Activated CD4-positive, alpha-beta T cell treated with anti-CD3 and anti-CD28 coated beads for 36 hours (primary cell): ENCODE results near the gene USP11. TPM values are rescaled to one million over a fixed set of nuclear protein-coding genes. Genes with fewer than 3 reads are reported as not detected.
A peak's percentile ranks its signal among the peaks of the same experiment; 100 is the strongest.
"Not testable (repeated sequence)": the region's sequence is repeated elsewhere in the genome, so short reads cannot be mapped to it uniquely, and the experiment has no call there.

ENCODE experiments used
- ATAC-seq: fragments of 200-7000 bp; cut with Tn5 transposase; one replicate; pipeline ENCODE4 v1.10.0; 2021; ENCODE audit warnings: mild to moderate bottlenecking, moderate library complexity
- CTCF ChIA-PET: fragments of 350-600 bp; sonication (Branson Sonifier 250); formaldehyde crosslinking; loops from one replicate; lab custom pipeline; 2021; ENCODE audit warnings: antibody characterized with exemption; lab: Charles Lee
- POLR2A ChIA-PET: fragments of 350-600 bp; sonication (Branson Sonifier 250); formaldehyde crosslinking; loops from one replicate; lab custom pipeline; 2021; ENCODE audit warnings: antibody characterized with exemption, inconsistent platforms; lab: Charles Lee
- DNase-seq: peaks from one replicate; pipeline ENCODE4 v3.0.0-alpha.2; 2020
- H3K27ac Mint-ChIP-seq: one replicate; pipeline ENCODE4 v1.8.0; 2021; ENCODE audit warnings: mixed read lengths
- H3K27me3 Mint-ChIP-seq: one replicate; pipeline ENCODE4 v1.8.0; 2021; ENCODE audit warnings: mixed read lengths
- H3K36me3 Mint-ChIP-seq: one replicate; pipeline ENCODE4 v1.8.0; 2021; ENCODE audit warnings: low read depth, mixed read lengths
- H3K4me1 Mint-ChIP-seq: one replicate; pipeline ENCODE4 v1.8.0; 2021; ENCODE audit warnings: mixed read lengths
- H3K4me3 Mint-ChIP-seq: one replicate; pipeline ENCODE4 v1.8.0; 2021; ENCODE audit warnings: mild to moderate bottlenecking, moderate library complexity, mixed read lengths
- H3K9me3 Mint-ChIP-seq: one replicate; pipeline ENCODE4 v1.8.0; 2021; ENCODE audit warnings: low read depth, mixed read lengths
- intact Hi-C, 2 experiments: fragments of 100-400 bp; cut with DNase I in 1 of 2; cut with micrococcal nuclease in 1 of 2; formaldehyde crosslinking; loops; one replicate each; pipeline versions ENCODE4 v1.14.2 to v1.15.1; 2022 to 2024; cut with DNase I, micrococcal nuclease
- total RNA-seq, 2 experiments: library from RNA; stranded (reverse); gene quantifications; one replicate each; pipeline ENCODE4 v1.2.3, GENCODE V29; 2021

USP11 gene
- total RNA-seq, 2 experiments from 2014 or later: 19.2 to 21.1 TPM

GRCh38 chrX:47248576-47248975 is 15.8 kb downstream of the USP11 start:
- Mint-ChIP-seq H3K9me3 (no peaks in the 10 kb centered on the region), H3K27ac (no peak overlapping the region), H3K27me3 (no peaks in the 10 kb centered on the region), H3K4me1 (peaks cover 19% of the 10 kb centered on the region), H3K36me3 (peaks cover 9% of the 10 kb centered on the region), H3K4me3 (no peak overlapping the region)
- no peak for DNase-seq
- ChIA-PET CTCF (no interaction called here), POLR2A (no interaction called here)
- intact Hi-C loops: no loop called here
- no peak for ATAC-seq

DNA sequence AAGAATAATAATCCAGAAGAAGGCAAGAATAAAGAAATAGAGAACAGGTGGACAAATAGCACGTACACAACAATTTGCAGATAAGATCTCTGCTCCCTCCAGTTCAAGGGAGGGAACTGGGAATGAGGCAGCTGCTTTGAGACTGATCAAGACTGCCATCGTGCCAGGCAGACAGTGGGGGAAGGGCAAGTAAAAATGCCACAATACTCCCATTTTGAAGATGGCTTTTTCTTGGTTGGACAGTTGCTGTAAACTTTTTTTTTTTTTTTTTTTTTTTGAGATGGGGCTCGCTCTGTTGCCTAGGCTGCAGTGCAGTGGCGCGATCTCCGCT is 17.2 kb downstream of the USP11 start:
- peaks cover 9% of the 10 kb centered on the region for H3K36me3 Mint-ChIP-seq
- DNase-seq (no peak), ATAC-seq (no peak)
- intact Hi-C loops: no loop called here
- no peaks in the 10 kb centered on the region for H3K27me3 Mint-ChIP-seq
- CTCF ChIA-PET: interaction anchor here (0.8 kb wide), 1 partner anchor 24 kb away, joined by 3 read pairs; no protein-coding TSS in a partner anchor
- peak overlapping the region; percentile 47 for H3K27ac Mint-ChIP-seq
- H3K4me3 Mint-ChIP-seq: no peak overlapping the region
- POLR2A ChIA-PET: interaction anchor here (1.2 kb wide), 1 partner anchor 17 kb away, joined by 4 read pairs; the partner anchor contains the start of gene USP11
- no peaks in the 10 kb centered on the region for H3K9me3 Mint-ChIP-seq
- H3K4me1 Mint-ChIP-seq: peaks cover 19% of the 10 kb centered on the region

- POLR2A ChIA-PET: interaction anchor here (0.6 kb wide), 1 partner anchor 336 kb away, joined by 5 read pairs; no protein-coding TSS in a partner anchor
- CTCF ChIA-PET, H3K27ac Mint-ChIP-seq, DNase-seq, intact Hi-C loops, H3K4me3 Mint-ChIP-seq, H3K27me3 Mint-ChIP-seq, H3K9me3 Mint-ChIP-seq, ATAC-seq, H3K36me3 Mint-ChIP-seq, H3K4me1 Mint-ChIP-seq: not testable (repeated sequence)
Measured at GRCh38 chrX:47257620-47258019, 24.8 kb downstream of the USP11 start.

DNA sequence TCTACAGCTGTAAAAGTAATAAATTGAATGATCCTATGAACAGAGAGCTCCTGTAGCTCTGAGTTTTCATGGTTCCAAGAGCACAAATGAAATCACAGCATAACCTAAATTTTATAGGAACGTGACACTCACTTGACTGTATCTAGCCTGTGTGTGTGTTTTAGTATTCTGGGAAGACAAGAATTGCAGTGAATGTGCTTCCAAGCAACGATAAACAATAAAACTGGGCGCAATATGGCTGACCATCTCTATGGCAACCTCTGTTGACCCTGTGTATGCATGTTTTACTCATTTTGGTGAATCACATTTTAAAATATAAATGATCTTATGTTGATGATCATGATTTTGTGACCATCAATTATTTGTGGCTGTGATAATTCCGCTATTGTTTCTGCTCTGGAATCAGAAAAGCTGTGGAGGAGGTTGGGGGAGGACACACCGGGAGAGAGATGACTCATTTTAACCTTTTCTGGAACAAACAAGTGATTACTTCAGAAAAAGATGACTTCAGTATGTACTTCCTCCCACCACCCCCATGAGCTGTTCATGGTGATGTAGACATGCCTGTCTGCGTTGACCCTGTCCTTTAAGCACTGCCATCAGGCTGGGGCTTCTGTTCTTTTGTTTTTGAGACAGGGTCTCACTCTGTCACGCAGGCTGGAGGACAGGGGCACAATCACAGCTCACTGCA is 31.8 kb downstream of the USP11 start:
- Mint-ChIP-seq H3K27ac (peak overlapping the region; percentile 55), H3K4me1 (peaks cover 12% of the 10 kb centered on the region), H3K9me3 (no peaks in the 10 kb centered on the region), H3K27me3 (no peaks in the 10 kb centered on the region), H3K4me3 (no peak overlapping the region), H3K36me3 (no peaks in the 10 kb centered on the region)
- peak; percentile 39 for DNase-seq
- ChIA-PET CTCF (no interaction called here), POLR2A (no interaction called here)
- intact Hi-C loops: loop anchor here in 1 of 2 experiments (1.0 kb wide), 1 partner anchor 15 kb away; no protein-coding TSS in a partner anchor
- peak; percentile 87 for ATAC-seq

DNA sequence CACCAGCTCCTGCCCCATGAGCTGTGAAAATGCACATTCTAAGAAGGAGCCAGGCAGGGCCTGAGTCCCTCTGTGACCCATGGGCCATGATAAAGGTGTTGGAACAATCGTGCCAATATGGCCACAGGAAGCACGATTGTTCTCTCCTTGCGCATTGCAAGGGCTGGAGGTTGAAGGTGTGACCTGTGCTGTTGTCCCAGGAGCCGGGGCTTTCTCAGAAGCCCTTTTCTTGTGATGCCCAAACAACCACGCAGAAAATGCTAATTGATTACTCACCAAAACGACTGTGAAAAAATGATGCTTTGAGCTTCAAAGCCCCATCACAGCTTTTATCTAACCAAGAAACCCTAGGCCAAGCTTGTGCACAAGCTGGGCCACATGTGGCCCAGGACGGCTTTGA is 33.8 kb downstream of the USP11 start:
- H3K4me3 Mint-ChIP-seq: no peak overlapping the region
- intact Hi-C loops: no loop called here
- ATAC-seq: peak; percentile 45

DNA sequence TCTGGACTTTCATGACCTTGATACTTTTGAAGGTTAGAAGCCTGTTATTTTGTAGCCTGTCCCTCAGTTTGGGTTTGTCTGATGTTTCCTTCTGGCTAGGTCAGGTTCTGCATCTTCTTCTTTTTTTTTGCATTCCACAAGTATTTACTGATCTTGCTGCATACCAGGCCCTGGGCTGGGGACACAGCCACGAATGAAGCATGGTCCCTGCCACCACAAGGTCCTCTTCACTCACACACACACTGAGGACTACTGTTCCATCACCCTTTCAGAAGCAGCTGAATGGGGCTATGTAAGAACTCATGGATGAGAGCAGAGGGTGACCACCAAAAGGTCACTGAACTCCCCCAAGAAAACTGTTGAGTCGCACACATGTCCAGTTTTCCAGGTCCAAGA is 39.2 kb downstream of the USP11 start:
- intact Hi-C loops: no loop called here
- ChIA-PET CTCF (no interaction called here), POLR2A (no interaction called here)
- Mint-ChIP-seq H3K27me3 (no peaks in the 10 kb centered on the region), H3K9me3 (no peaks in the 10 kb centered on the region), H3K27ac (no peak overlapping the region), H3K4me3 (no peak overlapping the region), H3K4me1 (peaks cover 1% of the 10 kb centered on the region), H3K36me3 (no peaks in the 10 kb centered on the region)
- no peak for ATAC-seq
- no peak for DNase-seq

More for the DNA sequence above, 33.8 kb downstream of the USP11 start:
- no peaks in the 10 kb centered on the region for H3K9me3 Mint-ChIP-seq
- peaks cover 12% of the 10 kb centered on the region for H3K4me1 Mint-ChIP-seq
- ChIA-PET CTCF (interaction anchor here (0.6 kb wide), 1 partner anchor 266 kb away, joined by 3 read pairs; no protein-coding TSS in a partner anchor), POLR2A (no interaction called here)
- peak overlapping the region; percentile 31 for H3K27ac Mint-ChIP-seq
- DNase-seq: no peak
- no peaks in the 10 kb centered on the region for H3K36me3 Mint-ChIP-seq
- H3K27me3 Mint-ChIP-seq: no peaks in the 10 kb centered on the region

- no peaks in the 10 kb centered on the region for H3K4me1 Mint-ChIP-seq
- no peaks in the 10 kb centered on the region for H3K27me3 Mint-ChIP-seq
- ChIA-PET POLR2A (no interaction called here), CTCF (interaction anchor here (0.5 to 0.7 kb wide), 2 partner anchors 24 to 129 kb away, joined by 3 read pairs; no protein-coding TSS in a partner anchor)
- no peak for ATAC-seq
- no peaks in the 10 kb centered on the region for H3K36me3 Mint-ChIP-seq
- no peak for DNase-seq
- no peak overlapping the region for H3K4me3 Mint-ChIP-seq
- intact Hi-C loops: no loop called here
- no peaks in the 10 kb centered on the region for H3K9me3 Mint-ChIP-seq
- H3K27ac Mint-ChIP-seq: no peak overlapping the region
Measured at GRCh38 chrX:47273011-47273730, 40.4 kb downstream of the USP11 start.

- Mint-ChIP-seq H3K4me1 (no peaks in the 10 kb centered on the region), H3K9me3 (no peaks in the 10 kb centered on the region), H3K36me3 (no peaks in the 10 kb centered on the region), H3K27ac (no peak overlapping the region), H3K27me3 (no peaks in the 10 kb centered on the region), H3K4me3 (no peak overlapping the region)
- ChIA-PET POLR2A (no interaction called here), CTCF (no interaction called here)
- DNase-seq (no peak), ATAC-seq (no peak)
- intact Hi-C loops: no loop called here
Measured at GRCh38 chrX:47278691-47279090, 45.9 kb downstream of the USP11 start.

DNA sequence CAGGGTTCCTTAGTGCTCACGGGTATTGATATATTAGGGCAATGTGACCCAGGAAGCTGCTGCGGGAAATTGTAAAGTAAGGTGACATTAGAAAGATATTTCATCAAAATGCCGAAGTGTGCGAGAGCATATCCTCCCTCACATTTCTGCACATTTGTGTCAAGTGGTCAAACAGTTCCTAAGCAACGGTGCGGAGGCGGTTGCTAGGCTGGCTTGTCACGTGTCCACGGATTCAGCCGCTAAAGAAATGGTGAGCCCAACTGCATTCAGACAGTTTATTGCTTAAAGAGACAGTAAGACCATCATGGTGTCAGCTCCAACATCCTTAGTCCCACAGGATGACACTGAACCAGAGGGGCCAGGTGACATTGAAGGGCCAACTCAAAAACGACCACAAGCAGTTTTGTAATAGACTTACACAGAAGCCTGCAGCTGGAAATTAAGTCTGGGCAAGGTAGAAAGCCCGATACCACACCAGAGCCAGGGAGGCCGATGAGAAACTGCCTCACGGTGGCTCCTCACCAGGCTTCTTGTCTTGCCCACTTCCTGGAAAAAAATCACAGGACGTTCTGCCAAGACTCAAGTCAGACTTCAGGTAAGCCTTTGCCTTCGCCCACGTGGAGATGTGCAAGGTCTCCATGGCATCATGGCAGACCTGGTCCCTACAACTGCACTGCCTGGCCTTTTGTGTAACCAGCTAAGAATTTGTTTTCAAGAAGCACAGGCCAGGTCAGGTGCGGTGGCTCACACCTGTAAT is 50.4 kb downstream of the USP11 start:
- H3K36me3 Mint-ChIP-seq: no peaks in the 10 kb centered on the region
- POLR2A ChIA-PET: no interaction called here
- H3K4me1 Mint-ChIP-seq: peaks cover 5% of the 10 kb centered on the region
- intact Hi-C loops: no loop called here
- ATAC-seq (no peak), DNase-seq (peak; percentile 11)
- H3K27me3 Mint-ChIP-seq: no peaks in the 10 kb centered on the region
- no peak overlapping the region for H3K4me3 Mint-ChIP-seq
- no peak overlapping the region for H3K27ac Mint-ChIP-seq
- H3K9me3 Mint-ChIP-seq: no peaks in the 10 kb centered on the region
- CTCF ChIA-PET: no interaction called here

DNA sequence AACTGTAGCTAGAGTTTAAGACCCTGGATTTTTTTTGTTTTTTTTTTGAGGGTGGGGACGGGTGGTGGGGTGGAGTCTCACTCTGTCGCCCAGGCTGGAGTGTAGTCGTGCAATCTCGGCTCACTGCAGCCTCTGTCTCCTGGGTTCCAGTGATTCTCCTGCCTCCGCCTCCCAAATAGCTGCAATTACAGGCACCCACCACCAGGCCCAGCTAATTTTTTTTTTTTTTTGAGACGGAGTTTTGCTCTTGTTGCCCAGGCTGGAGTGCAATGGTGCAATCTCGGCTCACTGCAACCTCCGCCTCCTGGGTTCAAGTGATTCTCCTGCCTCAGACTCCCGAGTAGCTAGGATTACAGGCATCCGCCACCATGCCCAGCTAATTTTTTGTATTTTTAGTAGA is 51.8 kb downstream of the USP11 start:
- H3K27me3 Mint-ChIP-seq, intact Hi-C loops, DNase-seq, H3K9me3 Mint-ChIP-seq, H3K27ac Mint-ChIP-seq, H3K4me3 Mint-ChIP-seq, H3K36me3 Mint-ChIP-seq, H3K4me1 Mint-ChIP-seq, POLR2A ChIA-PET, ATAC-seq: not testable (repeated sequence)
- CTCF ChIA-PET: interaction anchor here (0.6 to 0.7 kb wide), 3 partner anchors 43 to 100 kb away, joined by 3 to 4 read pairs (median 3); no protein-coding TSS in a partner anchor

- peaks cover 5% of the 10 kb centered on the region for H3K4me1 Mint-ChIP-seq
- no peaks in the 10 kb centered on the region for H3K36me3 Mint-ChIP-seq
- peak overlapping the region; percentile 32 for H3K27ac Mint-ChIP-seq
- intact Hi-C loops: no loop called here
- CTCF ChIA-PET: interaction anchor here (1.2 kb wide), 1 partner anchor 99 kb away, joined by 5 read pairs; no protein-coding TSS in a partner anchor
- ATAC-seq (no peak), DNase-seq (no peak)
- H3K27me3 Mint-ChIP-seq: no peaks in the 10 kb centered on the region
- H3K4me3 Mint-ChIP-seq: no peak overlapping the region
- no peaks in the 10 kb centered on the region for H3K9me3 Mint-ChIP-seq
- POLR2A ChIA-PET: no interaction called here
Measured at GRCh38 chrX:47285836-47286320, 53.1 kb downstream of the USP11 start.
